HEK293 (cell line): Measurements from ENCODE around the gene RPL13A.

Experiments
- CTCF ChIP-seq: fragments of 450-650 bp; formaldehyde crosslinking; IDR thresholded peaks from 2 replicates; pipeline ENCODE4 v1.5.1; 2016; ENCODE audit warnings: missing biosample characterization, missing genetic modification characterization
- EGR2 ChIP-seq: fragments of 450-650 bp; formaldehyde crosslinking; IDR thresholded peaks from 2 replicates; pipeline ENCODE4 v1.5.1; 2016; ENCODE audit warnings: low read depth, missing biosample characterization, missing genetic modification characterization
- HOXD13 ChIP-seq: sonication (generic); formaldehyde crosslinking; IDR thresholded peaks from 2 replicates; pipeline ENCODE4 v1.8.0; 2022; ENCODE audit warnings: missing genetic modification reagents, borderline replicate concordance
- KLF9 ChIP-seq: fragments of 450-650 bp; formaldehyde crosslinking; IDR thresholded peaks from 2 replicates; pipeline ENCODE4 v1.5.1; 2016; ENCODE audit warnings: missing biosample characterization, missing genetic modification characterization, low read depth
- OSR2 ChIP-seq: fragments of 450-650 bp; formaldehyde crosslinking; IDR thresholded peaks from 2 replicates; pipeline ENCODE4 v1.5.1; 2016; ENCODE audit warnings: missing biosample characterization, missing genetic modification characterization
- PRDM10 ChIP-seq: fragments of 450-650 bp; formaldehyde crosslinking; IDR thresholded peaks from 2 replicates; pipeline ENCODE4 v1.5.1; 2016; ENCODE audit warnings: missing biosample characterization, missing genetic modification characterization
- SP3 ChIP-seq: fragments of 450-650 bp; formaldehyde crosslinking; IDR thresholded peaks from 2 replicates; pipeline ENCODE4 v1.5.1; 2016; ENCODE audit warnings: missing biosample characterization, missing genetic modification characterization
- ZBTB11 ChIP-seq: fragments of 450-650 bp; formaldehyde crosslinking; conservative IDR thresholded peaks from 2 replicates; pipeline ENCODE4 v1.5.1; 2016; ENCODE audit warnings: low read depth, missing biosample characterization, missing genetic modification characterization
- ZBTB20 ChIP-seq: fragments of 450-650 bp; formaldehyde crosslinking; IDR thresholded peaks from 2 replicates; pipeline ENCODE4 v1.5.1; 2016; ENCODE audit warnings: missing biosample characterization, missing genetic modification characterization
- ZBTB48 ChIP-seq: fragments of 450-650 bp; formaldehyde crosslinking; IDR thresholded peaks from 2 replicates; pipeline ENCODE4 v1.5.1; 2016; ENCODE audit warnings: missing biosample characterization, missing genetic modification characterization
- ZBTB7A ChIP-seq: fragments of 450-650 bp; formaldehyde crosslinking; IDR thresholded peaks from 2 replicates; pipeline ENCODE4 v1.5.1; 2016; ENCODE audit warnings: low read depth, missing biosample characterization, missing genetic modification characterization
- ZNF121 ChIP-seq: fragments of 450-650 bp; formaldehyde crosslinking; IDR thresholded peaks from 2 replicates; pipeline ENCODE4 v1.5.1; 2016; ENCODE audit warnings: missing biosample characterization, missing genetic modification characterization
- ZNF214 ChIP-seq: fragments of 450-650 bp; formaldehyde crosslinking; IDR thresholded peaks from 2 replicates; pipeline ENCODE4 v1.5.1; 2017; ENCODE audit warnings: missing biosample characterization, mild to moderate bottlenecking, missing genetic modification characterization, borderline replicate concordance
- ZNF223 ChIP-seq: fragments of 450-650 bp; formaldehyde crosslinking; IDR thresholded peaks from 2 replicates; pipeline ENCODE4 v1.5.1; 2016; ENCODE audit warnings: missing biosample characterization, missing genetic modification characterization
- ZNF311 ChIP-seq: fragments of 450-650 bp; formaldehyde crosslinking; IDR thresholded peaks from 2 replicates; pipeline ENCODE4 v1.5.1; 2017; ENCODE audit warnings: missing biosample characterization, missing genetic modification characterization, borderline replicate concordance
- ZNF341 ChIP-seq: fragments of 450-650 bp; formaldehyde crosslinking; IDR thresholded peaks from 2 replicates; pipeline ENCODE4; 2016; ENCODE audit warnings: low read depth, missing biosample characterization, missing genetic modification characterization
- ZNF354C ChIP-seq: fragments of 450-650 bp; formaldehyde crosslinking; IDR thresholded peaks from 2 replicates; pipeline ENCODE4 v1.5.1; 2016; ENCODE audit warnings: missing biosample characterization, missing genetic modification characterization, low read depth, borderline replicate concordance
- ZNF398 ChIP-seq: fragments of 450-650 bp; formaldehyde crosslinking; IDR thresholded peaks from 2 replicates; pipeline ENCODE4 v1.5.1; 2017; ENCODE audit warnings: missing biosample characterization, missing genetic modification characterization
- ZNF416 ChIP-seq: fragments of 450-650 bp; formaldehyde crosslinking; IDR thresholded peaks from 2 replicates; pipeline ENCODE4 v1.5.1; 2016; ENCODE audit warnings: missing biosample characterization, missing genetic modification characterization
- ZNF501 ChIP-seq: fragments of 450-650 bp; formaldehyde crosslinking; IDR thresholded peaks from 2 replicates; pipeline ENCODE4 v1.5.1; 2016; ENCODE audit warnings: missing biosample characterization, missing genetic modification characterization
- ZNF558 ChIP-seq: fragments of 450-650 bp; formaldehyde crosslinking; IDR thresholded peaks from 2 replicates; pipeline ENCODE4 v1.5.1; 2016; ENCODE audit warnings: missing biosample characterization, missing genetic modification characterization
- ZNF624 ChIP-seq: fragments of 450-650 bp; formaldehyde crosslinking; IDR thresholded peaks from 2 replicates; pipeline ENCODE4 v1.5.1; 2017; ENCODE audit warnings: missing biosample characterization, missing genetic modification characterization
- ZNF629 ChIP-seq: fragments of 450-650 bp; formaldehyde crosslinking; IDR thresholded peaks from 2 replicates; pipeline ENCODE4 v1.5.1; 2017; ENCODE audit warnings: missing biosample characterization, missing genetic modification characterization
- ZNF658 ChIP-seq: fragments of 450-650 bp; formaldehyde crosslinking; IDR thresholded peaks from 2 replicates; pipeline ENCODE4; 2016; ENCODE audit warnings: missing biosample characterization, missing genetic modification characterization
- ZNF76 ChIP-seq: fragments of 450-650 bp; formaldehyde crosslinking; IDR thresholded peaks from 2 replicates; pipeline ENCODE4; 2016; ENCODE audit warnings: low read depth, missing biosample characterization, missing genetic modification characterization, borderline replicate concordance
- ZXDB ChIP-seq: fragments of 450-650 bp; formaldehyde crosslinking; IDR thresholded peaks from 2 replicates; pipeline ENCODE4 v1.5.1; 2016; ENCODE audit warnings: missing biosample characterization, missing genetic modification characterization
- TF ChIP-seq, protein P1 (sequence below): fragments of 450-650 bp; formaldehyde crosslinking; IDR thresholded peaks from 2 replicates; pipeline ENCODE4 v1.5.1; 2016; ENCODE audit warnings: missing biosample characterization, missing genetic modification characterization

RPL13A gene

GRCh38 chr19:49453013-49453756, 34.2 kb upstream of the RPL13A start, which contains the start of gene ALDH16A1 (continued):
- TF ChIP-seq CTCF (tag by site-specific recombination) (peak; percentile 41; the same call in 1 of the 2 replicates), EGR2 (tag by site-specific recombination) (peak; percentile 54), ZNF558 (no peak), ZNF223 (no peak), ZBTB11 (tag by site-specific recombination) (peak; percentile 63), ZNF629 (tag by site-specific recombination) (no peak; the same call in none of the 2 replicates), ZNF624 (tag by site-specific recombination) (no peak), ZNF121 (tag by site-specific recombination) (no peak), ZBTB20 (tag by site-specific recombination) (peak; percentile 48; the same call in 1 of the 2 replicates), SP3 (tag by site-specific recombination) (peak; percentile 88), ZNF214 (no peak), ZNF416 (no peak), OSR2 (tag by site-specific recombination) (no peak), ZBTB7A (tag by site-specific recombination) (no peak), ZNF398 (tag by site-specific recombination) (no peak), ZNF341 (tag by site-specific recombination) (peak; percentile 76), HOXD13 (no peak), PRDM10 (tag by site-specific recombination) (peak; percentile 56), ZNF501 (tag by site-specific recombination) (no peak; the same call in 1 of the 2 replicates), ZNF311 (tag by site-specific recombination) (no peak), KLF9 (tag by site-specific recombination) (peak; percentile 94), ZNF658 (no peak), ZNF354C (no peak), ZXDB (tag by site-specific recombination) (peak; percentile 86), ZNF76 (tag by site-specific recombination) (peak; percentile 95; the same call in 1 of the 2 replicates), ZBTB48 (tag by site-specific recombination) (peak; percentile 74; the same call in 1 of the 2 replicates)
- TF ChIP-seq, protein P1, sequence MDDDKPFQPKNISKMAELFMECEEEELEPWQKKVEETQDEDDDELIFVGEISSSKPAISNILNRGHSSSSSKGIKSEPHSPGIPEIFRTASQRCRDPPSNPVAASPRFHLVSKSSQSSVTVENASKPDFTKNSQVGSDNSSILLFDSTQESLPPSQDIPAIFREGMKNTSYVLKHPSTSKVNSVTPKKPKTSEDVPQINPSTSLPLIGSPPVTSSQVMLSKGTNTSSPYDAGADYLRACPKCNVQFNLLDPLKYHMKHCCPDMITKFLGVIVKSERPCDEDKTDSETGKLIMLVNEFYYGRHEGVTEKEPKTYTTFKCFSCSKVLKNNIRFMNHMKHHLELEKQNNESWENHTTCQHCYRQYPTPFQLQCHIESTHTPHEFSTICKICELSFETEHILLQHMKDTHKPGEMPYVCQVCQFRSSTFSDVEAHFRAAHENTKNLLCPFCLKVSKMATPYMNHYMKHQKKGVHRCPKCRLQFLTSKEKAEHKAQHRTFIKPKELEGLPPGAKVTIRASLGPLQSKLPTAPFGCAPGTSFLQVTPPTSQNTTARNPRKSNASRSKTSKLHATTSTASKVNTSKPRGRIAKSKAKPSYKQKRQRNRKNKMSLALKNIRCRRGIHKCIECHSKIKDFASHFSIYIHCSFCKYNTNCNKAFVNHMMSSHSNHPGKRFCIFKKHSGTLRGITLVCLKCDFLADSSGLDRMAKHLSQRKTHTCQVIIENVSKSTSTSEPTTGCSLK (tag by site-specific recombination) = no peak
